ENCODE data around the gene ILF2.

DNA sequence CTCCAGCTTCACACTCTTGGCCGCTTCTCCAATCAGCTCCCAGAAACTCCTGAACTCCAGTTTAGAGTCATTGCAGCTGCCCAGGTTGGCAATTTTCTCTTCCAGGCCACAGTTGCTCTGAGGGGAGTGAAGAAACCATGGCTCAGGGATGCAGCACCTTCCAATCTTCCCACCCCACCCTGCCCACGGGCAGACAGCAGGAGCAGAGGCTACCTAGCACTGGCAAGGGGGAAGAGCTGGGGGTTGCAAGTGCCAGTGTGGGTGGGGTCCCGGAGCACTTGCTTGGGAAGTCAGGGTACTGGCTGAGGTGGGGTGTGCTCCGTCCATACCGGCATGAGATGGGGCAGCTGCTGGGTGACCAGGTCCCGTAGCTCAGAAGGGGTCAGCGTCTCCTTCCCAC, 55.9 kb downstream of the ILF2 start:
- TF ChIP-seq, protein P1, sequence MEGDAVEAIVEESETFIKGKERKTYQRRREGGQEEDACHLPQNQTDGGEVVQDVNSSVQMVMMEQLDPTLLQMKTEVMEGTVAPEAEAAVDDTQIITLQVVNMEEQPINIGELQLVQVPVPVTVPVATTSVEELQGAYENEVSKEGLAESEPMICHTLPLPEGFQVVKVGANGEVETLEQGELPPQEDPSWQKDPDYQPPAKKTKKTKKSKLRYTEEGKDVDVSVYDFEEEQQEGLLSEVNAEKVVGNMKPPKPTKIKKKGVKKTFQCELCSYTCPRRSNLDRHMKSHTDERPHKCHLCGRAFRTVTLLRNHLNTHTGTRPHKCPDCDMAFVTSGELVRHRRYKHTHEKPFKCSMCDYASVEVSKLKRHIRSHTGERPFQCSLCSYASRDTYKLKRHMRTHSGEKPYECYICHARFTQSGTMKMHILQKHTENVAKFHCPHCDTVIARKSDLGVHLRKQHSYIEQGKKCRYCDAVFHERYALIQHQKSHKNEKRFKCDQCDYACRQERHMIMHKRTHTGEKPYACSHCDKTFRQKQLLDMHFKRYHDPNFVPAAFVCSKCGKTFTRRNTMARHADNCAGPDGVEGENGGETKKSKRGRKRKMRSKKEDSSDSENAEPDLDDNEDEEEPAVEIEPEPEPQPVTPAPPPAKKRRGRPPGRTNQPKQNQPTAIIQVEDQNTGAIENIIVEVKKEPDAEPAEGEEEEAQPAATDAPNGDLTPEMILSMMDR (conservative IDR thresholded peaks at IDR 0.05; ENCODE audit: low read length) = no peak
- no peak for TF ChIP-seq EZH2phosphoT487 (IDR thresholded peaks at IDR 0.05; ENCODE audit: borderline replicate concordance, low read depth, low read length)

All from OCI-LY7 (cell line).